Choroid plexus epithelial cell (primary cell): Measurements from ENCODE around the gene IRF2.

Experiments used
- DNase-seq: peaks from one replicate; pipeline ENCODE4 v3.0.0-alpha.2; 2010; ENCODE audit warnings: low read depth
- H3K4me3 ChIP-seq: 2 replicates; pipeline ENCODE4 v1.5.1; 2011; ENCODE audit warnings: low read depth, mild to moderate bottlenecking, control low read depth, low read length, moderate library complexity
- TF ChIP-seq, protein P1 (sequence below): conservative IDR thresholded peaks from 2 replicates; pipeline ENCODE4 v1.5.1; 2011; ENCODE audit warnings: low read depth, mild to moderate bottlenecking, control low read depth, inconsistent platforms, low read length, moderate library complexity

Gene IRF2

DNA sequence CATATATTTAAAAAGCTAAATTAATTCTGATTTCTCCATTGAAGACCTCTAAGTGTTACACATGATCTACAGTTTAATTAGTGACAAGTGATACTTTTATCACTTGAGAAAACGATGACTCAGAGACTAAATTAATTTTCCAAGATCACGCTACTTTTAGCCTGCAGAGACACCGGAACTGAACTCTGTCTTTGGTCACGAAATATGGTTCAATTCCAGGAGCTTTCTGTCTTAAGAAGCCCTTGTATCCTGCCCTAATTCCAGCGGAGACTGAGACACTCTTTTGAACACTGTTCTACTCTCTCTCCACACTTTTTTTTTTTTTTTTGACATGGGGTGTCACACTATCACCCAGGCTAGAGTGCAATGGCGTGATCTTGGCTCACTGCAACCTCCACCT is 63.6 kb downstream of the IRF2 start:
- no peak for DNase-seq
- TF ChIP-seq, protein P1, sequence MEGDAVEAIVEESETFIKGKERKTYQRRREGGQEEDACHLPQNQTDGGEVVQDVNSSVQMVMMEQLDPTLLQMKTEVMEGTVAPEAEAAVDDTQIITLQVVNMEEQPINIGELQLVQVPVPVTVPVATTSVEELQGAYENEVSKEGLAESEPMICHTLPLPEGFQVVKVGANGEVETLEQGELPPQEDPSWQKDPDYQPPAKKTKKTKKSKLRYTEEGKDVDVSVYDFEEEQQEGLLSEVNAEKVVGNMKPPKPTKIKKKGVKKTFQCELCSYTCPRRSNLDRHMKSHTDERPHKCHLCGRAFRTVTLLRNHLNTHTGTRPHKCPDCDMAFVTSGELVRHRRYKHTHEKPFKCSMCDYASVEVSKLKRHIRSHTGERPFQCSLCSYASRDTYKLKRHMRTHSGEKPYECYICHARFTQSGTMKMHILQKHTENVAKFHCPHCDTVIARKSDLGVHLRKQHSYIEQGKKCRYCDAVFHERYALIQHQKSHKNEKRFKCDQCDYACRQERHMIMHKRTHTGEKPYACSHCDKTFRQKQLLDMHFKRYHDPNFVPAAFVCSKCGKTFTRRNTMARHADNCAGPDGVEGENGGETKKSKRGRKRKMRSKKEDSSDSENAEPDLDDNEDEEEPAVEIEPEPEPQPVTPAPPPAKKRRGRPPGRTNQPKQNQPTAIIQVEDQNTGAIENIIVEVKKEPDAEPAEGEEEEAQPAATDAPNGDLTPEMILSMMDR = no peak
- H3K4me3 ChIP-seq = no peak overlapping the region

DNA sequence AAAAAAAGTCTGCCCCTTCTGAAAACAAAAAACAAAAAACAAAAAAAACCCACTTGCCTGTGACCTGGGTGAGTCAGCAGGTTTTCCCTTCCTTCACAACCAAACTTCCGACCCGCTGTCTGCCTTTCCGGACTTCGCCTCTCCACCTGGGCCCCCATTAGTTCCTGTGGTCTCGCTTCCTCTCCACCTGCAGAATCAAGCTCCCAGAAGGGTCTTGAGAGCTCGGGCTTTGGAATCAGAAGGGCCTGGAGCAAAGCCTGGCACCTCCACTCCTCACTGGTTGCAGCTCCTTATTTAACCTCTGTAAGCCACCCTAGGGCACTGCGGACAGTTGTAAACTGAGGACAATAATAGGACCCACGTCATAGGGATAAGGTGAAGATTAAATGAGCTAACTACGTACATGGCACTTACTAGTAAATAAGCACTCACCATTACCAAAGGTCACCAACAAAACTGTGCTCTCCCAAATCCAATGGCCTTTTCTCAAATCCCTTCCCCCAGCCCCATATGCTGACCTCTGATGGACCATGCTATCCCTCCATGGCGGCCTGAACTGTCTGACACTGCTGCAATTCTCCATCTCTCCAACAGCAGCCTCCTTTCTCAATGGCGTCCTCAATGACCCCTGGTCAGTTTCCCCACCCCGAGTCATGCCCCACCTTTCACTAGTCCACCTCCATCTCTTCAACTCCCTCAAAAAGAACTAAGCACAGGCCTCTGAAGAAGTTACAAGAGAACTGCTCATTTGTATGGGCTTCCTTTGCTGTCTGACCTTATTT is 64.2 kb downstream of the IRF2 start:
- TF ChIP-seq, protein P1 = no peak
- H3K4me3 ChIP-seq = no peak overlapping the region
- no peak for DNase-seq

DNA sequence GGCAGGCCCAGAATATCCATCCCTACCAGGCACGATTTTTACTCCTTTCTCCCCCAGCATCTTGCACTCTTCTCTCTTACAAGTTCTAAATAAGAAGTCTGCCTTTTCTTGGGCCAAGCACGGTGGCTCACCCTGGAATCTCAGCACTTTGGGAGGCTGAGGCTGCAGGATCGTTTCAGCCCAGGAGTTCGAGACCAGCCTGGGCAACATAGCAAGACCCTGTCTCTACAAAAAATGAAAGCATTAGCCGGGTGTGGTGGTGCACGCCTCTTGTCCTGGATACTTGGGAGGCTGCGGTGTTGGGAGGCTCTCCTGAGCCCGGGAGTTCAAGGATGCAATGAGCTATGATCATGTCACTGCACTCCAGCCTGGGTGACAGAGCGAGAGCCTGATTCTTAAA is 64.8 kb downstream of the IRF2 start:
- no peak overlapping the region for H3K4me3 ChIP-seq
- TF ChIP-seq, protein P1 = no peak
- no peak for DNase-seq

DNA sequence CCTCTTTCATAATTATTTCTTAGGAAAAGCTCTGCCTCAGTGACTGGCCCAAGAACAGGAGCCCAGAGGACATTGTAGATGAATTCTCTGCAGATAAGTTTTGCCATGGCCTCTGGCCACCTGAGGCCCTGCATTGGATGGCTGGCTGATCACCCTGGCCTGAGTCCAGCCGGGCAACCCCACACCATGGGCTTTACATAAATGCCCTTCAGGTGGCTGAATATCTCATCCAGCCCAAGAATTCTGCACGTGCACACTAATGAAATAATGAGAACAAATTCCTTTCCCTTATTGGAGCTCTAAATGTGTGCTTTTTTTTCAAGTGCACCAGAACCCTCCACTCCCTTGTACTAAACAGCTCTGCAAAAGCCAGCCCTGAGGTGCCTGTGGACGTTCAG is 65.7 kb downstream of the IRF2 start:
- TF ChIP-seq, protein P1 = no peak
- H3K4me3 ChIP-seq = no peak overlapping the region

GRCh38 chr4:184408021-184408683 is 66.2 kb downstream of the IRF2 start:
- peak; percentile 88 for DNase-seq
- TF ChIP-seq, protein P1 = no peak
- H3K4me3 ChIP-seq = no peak overlapping the region

More for the DNA sequence above, 65.7 kb downstream of the IRF2 start:
- DNase-seq = no peak

GRCh38 chr4:184406958-184407391 is 67.4 kb downstream of the IRF2 start:
- TF ChIP-seq, protein P1 = no peak
- no peak overlapping the region for H3K4me3 ChIP-seq
- no peak for DNase-seq
